ENCODE data around the gene EPSTI1.

The EPSTI1 gene

GRCh38 chr13:42924344-42924743, 67.7 kb downstream of the EPSTI1 start:
- Mint-ChIP-seq H3K4me3 (no peak overlapping the region), H3K27ac (no peak overlapping the region), H3K9me3 (no peaks in the 10 kb centered on the region), H3K36me3 (ENCODE audit: low read depth) (peaks cover 53% of the 10 kb centered on the region), H3K27me3 (ENCODE audit: low read depth) (no peaks in the 10 kb centered on the region), H3K4me1 (ENCODE audit: low read depth) (peaks cover 13% of the 10 kb centered on the region)

- Mint-ChIP-seq H3K36me3 (ENCODE audit: low read depth) (peaks cover 52% of the 10 kb centered on the region), H3K27ac (no peak overlapping the region), H3K4me1 (ENCODE audit: low read depth) (peaks cover 3% of the 10 kb centered on the region), H3K9me3 (peaks cover 2% of the 10 kb centered on the region), H3K27me3 (ENCODE audit: low read depth) (no peaks in the 10 kb centered on the region), H3K4me3 (no peak overlapping the region)
Observed at GRCh38 chr13:42907745-42908144, 84.3 kb downstream of the EPSTI1 start.

GRCh38 chr13:42906257-42906656, 85.8 kb downstream of the EPSTI1 start:
- Mint-ChIP-seq H3K4me1 (ENCODE audit: low read depth) (peaks cover 2% of the 10 kb centered on the region), H3K27ac (no peak overlapping the region), H3K36me3 (ENCODE audit: low read depth) (peaks cover 43% of the 10 kb centered on the region), H3K4me3 (no peak overlapping the region), H3K9me3 (no peaks in the 10 kb centered on the region), H3K27me3 (ENCODE audit: low read depth) (no peaks in the 10 kb centered on the region)

GRCh38 chr13:42905579-42905978, 86.5 kb downstream of the EPSTI1 start:
- H3K4me1 Mint-ChIP-seq (ENCODE audit: low read depth) = peaks cover 2% of the 10 kb centered on the region
- no peak overlapping the region for H3K4me3 Mint-ChIP-seq
- H3K36me3 Mint-ChIP-seq (ENCODE audit: low read depth) = peaks cover 42% of the 10 kb centered on the region
- no peak overlapping the region for H3K27ac Mint-ChIP-seq
- no peaks in the 10 kb centered on the region for H3K27me3 Mint-ChIP-seq (ENCODE audit: low read depth)
- no peaks in the 10 kb centered on the region for H3K9me3 Mint-ChIP-seq

GRCh38 chr13:42899266-42899665, 92.8 kb downstream of the EPSTI1 start:
- Mint-ChIP-seq H3K4me1 (ENCODE audit: low read depth) (peaks cover 9% of the 10 kb centered on the region), H3K27ac (peak overlapping the region; percentile 52), H3K9me3 (no peaks in the 10 kb centered on the region), H3K27me3 (ENCODE audit: low read depth) (no peaks in the 10 kb centered on the region), H3K36me3 (ENCODE audit: low read depth) (peaks cover 47% of the 10 kb centered on the region), H3K4me3 (no peak overlapping the region)

- H3K4me3 Mint-ChIP-seq = no peak overlapping the region
- peaks cover 9% of the 10 kb centered on the region for H3K4me1 Mint-ChIP-seq (ENCODE audit: low read depth)
- H3K27me3 Mint-ChIP-seq (ENCODE audit: low read depth) = no peaks in the 10 kb centered on the region
- H3K36me3 Mint-ChIP-seq (ENCODE audit: low read depth) = peaks cover 37% of the 10 kb centered on the region
- no peak overlapping the region for H3K27ac Mint-ChIP-seq
- H3K9me3 Mint-ChIP-seq = no peaks in the 10 kb centered on the region
Observed at GRCh38 chr13:42895776-42896175, 96.3 kb downstream of the EPSTI1 start.

GRCh38 chr13:42894765-42895243, 97.2 kb downstream of the EPSTI1 start:
- Mint-ChIP-seq H3K4me1 (ENCODE audit: low read depth) (peaks cover 5% of the 10 kb centered on the region), H3K27ac (no peak overlapping the region), H3K27me3 (ENCODE audit: low read depth) (no peaks in the 10 kb centered on the region), H3K9me3 (no peaks in the 10 kb centered on the region), H3K36me3 (ENCODE audit: low read depth) (peaks cover 32% of the 10 kb centered on the region), H3K4me3 (no peak overlapping the region)

GRCh38 chr13:42893214-42893671, 98.8 kb downstream of the EPSTI1 start:
- Mint-ChIP-seq H3K4me1 (ENCODE audit: low read depth) (no peaks in the 10 kb centered on the region), H3K36me3 (ENCODE audit: low read depth) (peaks cover 30% of the 10 kb centered on the region), H3K9me3 (no peaks in the 10 kb centered on the region), H3K27ac (no peak overlapping the region), H3K27me3 (ENCODE audit: low read depth) (no peaks in the 10 kb centered on the region), H3K4me3 (no peak overlapping the region)

GRCh38 chr13:42892760-42893159, 99.3 kb downstream of the EPSTI1 start:
- Mint-ChIP-seq H3K36me3 (ENCODE audit: low read depth) (peaks cover 31% of the 10 kb centered on the region), H3K4me1 (ENCODE audit: low read depth) (no peaks in the 10 kb centered on the region), H3K9me3 (no peaks in the 10 kb centered on the region), H3K4me3 (no peak overlapping the region), H3K27me3 (ENCODE audit: low read depth) (no peaks in the 10 kb centered on the region), H3K27ac (no peak overlapping the region)

- H3K4me3 Mint-ChIP-seq = no peak overlapping the region
- no peaks in the 10 kb centered on the region for H3K4me1 Mint-ChIP-seq (ENCODE audit: low read depth)
- H3K27me3 Mint-ChIP-seq (ENCODE audit: low read depth) = no peaks in the 10 kb centered on the region
- H3K9me3 Mint-ChIP-seq = no peaks in the 10 kb centered on the region
- H3K27ac Mint-ChIP-seq = no peak overlapping the region
- H3K36me3 Mint-ChIP-seq (ENCODE audit: low read depth) = peaks cover 35% of the 10 kb centered on the region
Observed at GRCh38 chr13:42891591-42891990, 100.5 kb downstream of the EPSTI1 start.

- Mint-ChIP-seq H3K27me3 (ENCODE audit: low read depth) (peaks cover 5% of the 10 kb centered on the region), H3K36me3 (ENCODE audit: low read depth) (peaks cover 35% of the 10 kb centered on the region), H3K4me1 (ENCODE audit: low read depth) (peaks cover 4% of the 10 kb centered on the region), H3K9me3 (no peaks in the 10 kb centered on the region), H3K27ac (no peak overlapping the region), H3K4me3 (no peak overlapping the region)
Observed at GRCh38 chr13:42885325-42885724, 106.7 kb downstream of the EPSTI1 start.

- Mint-ChIP-seq H3K27me3 (ENCODE audit: low read depth) (peaks cover 11% of the 10 kb centered on the region), H3K4me1 (ENCODE audit: low read depth) (peaks cover 6% of the 10 kb centered on the region), H3K27ac (no peak overlapping the region), H3K9me3 (no peaks in the 10 kb centered on the region), H3K4me3 (no peak overlapping the region), H3K36me3 (ENCODE audit: low read depth) (peaks cover 32% of the 10 kb centered on the region)
Observed at GRCh38 chr13:42883771-42884467, 108.1 kb downstream of the EPSTI1 start.

- H3K27ac Mint-ChIP-seq = no peak overlapping the region
- peaks cover 14% of the 10 kb centered on the region for H3K27me3 Mint-ChIP-seq (ENCODE audit: low read depth)
- no peak overlapping the region for H3K4me3 Mint-ChIP-seq
- H3K9me3 Mint-ChIP-seq = no peaks in the 10 kb centered on the region
- peaks cover 26% of the 10 kb centered on the region for H3K36me3 Mint-ChIP-seq (ENCODE audit: low read depth)
- peaks cover 6% of the 10 kb centered on the region for H3K4me1 Mint-ChIP-seq (ENCODE audit: low read depth)
Observed at GRCh38 chr13:42883142-42883541, 108.9 kb downstream of the EPSTI1 start.

GRCh38 chr13:42880056-42880605, 111.9 kb downstream of the EPSTI1 start:
- Mint-ChIP-seq H3K4me3 (no peak overlapping the region), H3K4me1 (ENCODE audit: low read depth) (peaks cover 6% of the 10 kb centered on the region), H3K9me3 (no peaks in the 10 kb centered on the region), H3K27ac (no peak overlapping the region), H3K27me3 (ENCODE audit: low read depth) (peaks cover 21% of the 10 kb centered on the region), H3K36me3 (ENCODE audit: low read depth) (peaks cover 3% of the 10 kb centered on the region)

- Mint-ChIP-seq H3K27ac (no peak overlapping the region), H3K27me3 (ENCODE audit: low read depth) (peaks cover 29% of the 10 kb centered on the region), H3K4me3 (no peak overlapping the region), H3K4me1 (ENCODE audit: low read depth) (peaks cover 6% of the 10 kb centered on the region), H3K36me3 (ENCODE audit: low read depth) (no peaks in the 10 kb centered on the region), H3K9me3 (no peaks in the 10 kb centered on the region)
Observed at GRCh38 chr13:42878721-42879120, 113.3 kb downstream of the EPSTI1 start.
